Vagina (tissue), 2 donors: ENCODE results near the gene INS. TPM values are rescaled to one million over a fixed set of nuclear protein-coding genes. Genes with fewer than 3 reads are reported as not detected.

ENCODE experiments used
- DNase-seq, 2 donors: peaks; one replicate each; pipeline ENCODE4 v3.0.0-alpha.2; 2017; ENCODE audit errors: extremely low spot score in 2 of 2
- H3K27ac ChIP-seq: fragments of 200-600 bp; sonication (generic); one replicate; pipeline ENCODE4 v1.5.1; 2019
- H3K27me3 ChIP-seq: fragments of 200-600 bp; sonication (generic); one replicate; pipeline ENCODE4 v1.5.1; 2019
- H3K36me3 ChIP-seq, 2 donors: fragments of 200-600 bp; sonication (generic); one replicate each; pipeline ENCODE4 v1.5.1; 2017 to 2019
- H3K4me1 ChIP-seq: fragments of 200-600 bp; sonication (generic); one replicate; pipeline ENCODE4 v1.5.1; 2019
- H3K4me3 ChIP-seq, 2 donors: fragments of 200-600 bp; sonication (generic); 1 replicate in 1 of 2; 2 replicates in 1 of 2; pipeline ENCODE4 v1.5.1; 2016 to 2019
- H3K9me3 ChIP-seq: fragments of 200-600 bp; sonication (generic); one replicate; pipeline ENCODE4 v1.5.1; 2019
- CTCF ChIP-seq, 3 experiments: fragments of 450-650 bp in 2 of 3; fragments of 200-600 bp in 1 of 3; sonication (generic) in 1 of 3; IDR thresholded peaks; one replicate each; pipeline ENCODE4 v1.5.1; 2017 to 2019; ENCODE audit warnings: antibody characterized with exemption in 3 of 3, mild to moderate bottlenecking in 2 of 3, moderate library complexity in 2 of 3
- POLR2A ChIP-seq, 2 donors: fragments of 450-650 bp; IDR thresholded peaks; one replicate each; pipeline ENCODE4 v1.6.1; 2017; ENCODE audit warnings: antibody characterized with exemption in 2 of 2, mild to moderate bottlenecking in 2 of 2, moderate library complexity in 2 of 2
- POLR2AphosphoS5 ChIP-seq, 2 donors: sonication (generic); formaldehyde crosslinking; IDR thresholded peaks; one replicate each; pipeline ENCODE4 v1.9.0; 2017; ENCODE audit warnings: antibody characterized with exemption in 2 of 2, mild to moderate bottlenecking in 2 of 2, low read depth in 1 of 2; ENCODE audit not compliant: insufficient read depth in 1 of 2
- intact Hi-C: fragments of 100-400 bp; cut with DNase I; formaldehyde crosslinking; loops from one replicate; pipeline ENCODE4 v1.15.1; 2023
- total RNA-seq: library from RNA; depleted of rRNA; stranded (reverse); fragments of >200 nt; gene quantifications from one replicate; pipeline ENCODE4 v1.2.3, GENCODE V29; 2016

Gene INS
- total RNA-seq, 1 donor from 2014 or later = not detected

DNA sequence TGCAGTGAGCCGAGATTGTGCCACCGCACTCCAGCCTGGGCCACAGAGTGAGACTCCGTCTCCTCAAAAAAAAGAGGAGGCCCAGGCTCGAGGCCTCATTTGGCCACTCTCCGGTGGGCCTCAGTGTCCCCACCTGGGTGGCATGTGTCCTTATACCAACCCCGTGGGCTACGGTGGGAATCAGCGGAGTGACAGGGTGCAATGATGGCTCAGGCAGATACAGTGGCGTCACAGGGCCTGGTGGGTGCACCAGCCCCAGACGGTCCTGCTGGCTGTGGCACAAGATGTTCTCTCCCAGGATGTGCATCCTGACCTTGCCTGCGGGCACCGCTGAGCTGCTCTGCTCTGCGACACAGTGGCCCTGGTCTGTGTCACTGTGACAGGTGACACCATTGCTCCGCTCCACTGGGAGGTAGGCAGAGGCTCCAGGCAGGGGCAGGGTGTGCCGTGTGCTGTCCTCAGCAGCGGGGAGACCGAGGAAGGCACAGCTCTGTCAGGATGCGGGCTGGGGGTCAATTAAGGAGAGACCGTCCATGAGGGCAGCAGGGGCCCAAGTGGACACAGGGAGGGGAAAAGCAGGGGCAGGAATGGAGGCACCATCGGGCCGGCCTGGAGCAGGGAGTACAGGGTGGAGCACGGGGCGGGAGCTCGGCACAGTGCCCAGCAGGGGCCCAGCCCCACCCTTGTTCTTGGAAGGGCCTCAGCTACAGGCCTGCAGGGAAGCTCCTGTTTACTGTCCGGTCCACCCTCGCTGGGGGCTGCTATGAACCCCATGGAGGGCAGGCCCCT lies 32.3 kb upstream of the INS start:
- Histone ChIP-seq H3K27me3 (no peaks in the 10 kb centered on the region), H3K4me1 (no peaks in the 10 kb centered on the region), H3K4me3 (no peak overlapping the region), H3K36me3 (no peaks in the 10 kb centered on the region), H3K27ac (no peak overlapping the region), H3K9me3 (no peaks in the 10 kb centered on the region)
- intact Hi-C loops = no loop called here
- DNase-seq = no peak
- no peak for TF ChIP-seq POLR2AphosphoS5 (IDR thresholded peaks at IDR 0.05; ENCODE audit: insufficient read depth in 1 of 2, low read depth in 1 of 2)

DNA sequence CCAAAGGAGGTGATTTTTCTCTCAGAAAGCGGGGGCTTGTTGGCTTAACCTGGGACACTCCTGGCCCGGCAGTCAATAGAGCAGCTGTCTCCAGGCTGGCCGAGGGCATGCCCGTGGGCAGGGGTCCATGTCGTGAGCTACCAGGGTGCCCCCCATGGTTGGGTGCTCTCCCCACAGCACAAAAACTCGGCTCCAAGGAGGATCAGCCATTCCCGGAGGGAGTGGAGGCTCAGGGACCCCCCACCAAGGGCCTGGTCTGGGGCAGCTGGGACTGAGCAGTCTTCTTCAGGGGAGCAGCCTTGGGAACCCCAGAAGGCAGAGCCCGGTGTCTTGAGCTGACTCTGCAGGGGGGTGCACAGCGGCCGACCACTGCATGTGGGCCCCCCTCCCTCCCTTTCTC lies 31.4 kb upstream of the INS start:
- Histone ChIP-seq H3K36me3 (no peaks in the 10 kb centered on the region), H3K9me3 (no peaks in the 10 kb centered on the region), H3K4me1 (no peaks in the 10 kb centered on the region), H3K27ac (no peak overlapping the region), H3K27me3 (no peaks in the 10 kb centered on the region), H3K4me3 (no peak overlapping the region)
- DNase-seq = no peak
- TF ChIP-seq POLR2AphosphoS5 (IDR thresholded peaks at IDR 0.05; ENCODE audit: insufficient read depth in 1 of 2, low read depth in 1 of 2) (no peak), POLR2A (IDR thresholded peaks at IDR 0.05) (no peak), CTCF (IDR thresholded peaks at IDR 0.05) (no peak)
- intact Hi-C loops = no loop called here

- DNase-seq = no peak
- H3K9me3 ChIP-seq = no peaks in the 10 kb centered on the region
- no peak overlapping the region for H3K27ac ChIP-seq
- H3K27me3 ChIP-seq = no peaks in the 10 kb centered on the region
- no peak for TF ChIP-seq POLR2AphosphoS5 (IDR thresholded peaks at IDR 0.05; ENCODE audit: insufficient read depth in 1 of 2, low read depth in 1 of 2)
- no peak for TF ChIP-seq POLR2A (IDR thresholded peaks at IDR 0.05)
- TF ChIP-seq CTCF (IDR thresholded peaks at IDR 0.05) = no peak
- no peak overlapping the region for H3K4me3 ChIP-seq
- H3K4me1 ChIP-seq = no peaks in the 10 kb centered on the region
- H3K36me3 ChIP-seq = no peaks in the 10 kb centered on the region
- intact Hi-C loops = no loop called here
Observed at GRCh38 chr11:2191883-2192282, 30.9 kb upstream of the INS start.

GRCh38 chr11:2190657-2191471 lies 29.9 kb upstream of the INS start:
- H3K27ac ChIP-seq = no peak overlapping the region
- intact Hi-C loops = no loop called here
- no peaks in the 10 kb centered on the region for H3K9me3 ChIP-seq
- no peak for DNase-seq
- no peak overlapping the region for H3K4me3 ChIP-seq
- H3K36me3 ChIP-seq = no peaks in the 10 kb centered on the region
- no peaks in the 10 kb centered on the region for H3K27me3 ChIP-seq
- no peaks in the 10 kb centered on the region for H3K4me1 ChIP-seq
- no peak for TF ChIP-seq POLR2A (IDR thresholded peaks at IDR 0.05)
- no peak for TF ChIP-seq POLR2AphosphoS5 (IDR thresholded peaks at IDR 0.05; ENCODE audit: insufficient read depth in 1 of 2, low read depth in 1 of 2)
- TF ChIP-seq CTCF (IDR thresholded peaks at IDR 0.05) = no peak

DNA sequence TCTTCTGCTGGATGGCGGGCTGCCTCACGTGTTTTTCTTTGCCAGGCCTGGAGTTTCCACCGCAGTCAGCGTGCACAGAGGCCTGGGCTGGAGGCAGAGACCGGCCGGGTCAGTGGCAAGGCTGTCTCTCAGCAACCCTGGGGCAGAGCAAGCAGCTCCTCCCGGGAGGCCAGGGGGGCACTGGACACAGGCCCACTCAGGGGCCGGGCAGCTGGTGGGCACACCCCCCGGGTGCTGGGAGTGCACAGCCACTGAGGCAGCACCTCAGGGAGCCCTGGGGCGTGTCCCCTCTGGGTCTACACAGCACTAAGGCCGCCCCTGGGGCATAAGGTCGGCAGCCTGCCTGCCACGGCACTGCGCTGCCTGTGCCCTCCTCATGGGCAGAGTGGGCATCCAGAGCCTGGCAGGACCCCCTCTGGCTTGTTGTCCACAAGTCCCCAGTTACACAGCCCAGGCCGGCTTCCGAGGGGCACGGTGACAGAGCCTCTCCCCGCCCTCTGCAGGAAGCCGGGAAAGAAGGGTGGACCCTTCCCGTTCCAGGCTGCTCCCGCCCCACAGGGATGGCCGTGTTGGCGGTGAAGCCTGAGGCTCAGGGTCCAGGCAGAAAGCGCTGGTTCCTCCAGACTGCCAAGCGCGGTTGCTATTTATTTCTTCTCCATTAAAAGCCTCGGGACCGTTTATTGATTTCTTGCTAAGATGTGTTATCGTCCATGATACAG lies 29.1 kb upstream of the INS start:
- intact Hi-C loops = no loop called here
- no peak overlapping the region for H3K4me3 ChIP-seq
- no peak for DNase-seq
- H3K9me3 ChIP-seq = no peaks in the 10 kb centered on the region
- no peak for TF ChIP-seq POLR2A (IDR thresholded peaks at IDR 0.05)
- TF ChIP-seq CTCF (IDR thresholded peaks at IDR 0.05) = no peak
- no peak for TF ChIP-seq POLR2AphosphoS5 (IDR thresholded peaks at IDR 0.05; ENCODE audit: insufficient read depth in 1 of 2, low read depth in 1 of 2)
- no peaks in the 10 kb centered on the region for H3K27me3 ChIP-seq
- H3K4me1 ChIP-seq = no peaks in the 10 kb centered on the region
- H3K27ac ChIP-seq = no peak overlapping the region
- H3K36me3 ChIP-seq = no peaks in the 10 kb centered on the region
